Suprapubic skin (tissue), 4 donors: ENCODE results near the gene RERE. TPM values are rescaled to one million over a fixed set of nuclear protein-coding genes. Genes with fewer than 3 reads are reported as not detected.

Experiments used
- DNase-seq, 2 donors: peaks; one replicate each; pipeline ENCODE4 v3.0.0-alpha.2; 2019; ENCODE audit warnings: low spot score in 2 of 2
- H3K27ac ChIP-seq: fragments of 200-600 bp; sonication (generic); one replicate; pipeline ENCODE4 v1.5.1; 2019
- H3K27me3 ChIP-seq: fragments of 200-600 bp; sonication (generic); one replicate; pipeline ENCODE4 v1.5.1; 2019
- H3K36me3 ChIP-seq: fragments of 200-600 bp; sonication (generic); one replicate; pipeline ENCODE4 v1.5.1; 2019
- H3K4me1 ChIP-seq: fragments of 200-600 bp; sonication (generic); one replicate; pipeline ENCODE4 v1.5.1; 2019
- H3K4me3 ChIP-seq: fragments of 200-600 bp; sonication (generic); one replicate; pipeline ENCODE4 v1.5.1; 2019; ENCODE audit warnings: mild to moderate bottlenecking
- H3K9me3 ChIP-seq: fragments of 200-600 bp; sonication (generic); one replicate; pipeline ENCODE4 v1.5.1; 2019
- CTCF ChIP-seq, 2 donors: fragments of 200-600 bp in 1 of 2; fragments of 450-650 bp in 1 of 2; sonication (generic) in 1 of 2; IDR thresholded peaks; one replicate each; pipeline ENCODE4 v1.5.1; 2016 to 2019; ENCODE audit warnings: antibody characterized with exemption in 2 of 2, mild to moderate bottlenecking in 1 of 2, moderate library complexity in 1 of 2
- EP300 ChIP-seq: sonication (generic); formaldehyde crosslinking; IDR thresholded peaks from one replicate; pipeline ENCODE4 v1.6.1; 2017; ENCODE audit warnings: antibody characterized with exemption
- POLR2A ChIP-seq, 2 donors: fragments of 450-650 bp; IDR thresholded peaks; one replicate each; pipeline ENCODE4 v1.6.1; 2017; ENCODE audit warnings: antibody characterized with exemption in 2 of 2, mild to moderate bottlenecking in 2 of 2, moderate library complexity in 2 of 2
- POLR2AphosphoS5 ChIP-seq, 3 donors: sonication (generic); formaldehyde crosslinking; IDR thresholded peaks; one replicate each; pipeline ENCODE4 v1.6.1; 2017; ENCODE audit warnings: antibody characterized with exemption in 3 of 3
- WGBS: methylation state at CpG from one replicate; pipeline ENCODE4 v1.1.5; 2018; 5-methylcytosine and 5-hydroxymethylcytosine counted together
- total RNA-seq, 4 donors: library from RNA; depleted of rRNA; stranded (reverse); fragments of >200 nt; gene quantifications; one replicate each; pipeline ENCODE4 v1.1.0, GENCODE V29; 2016

Gene RERE
- total RNA-seq, 4 donors from 2014 or later: 43.4 to 113 (median 83.3) TPM

- no peak overlapping the region for H3K4me3 ChIP-seq
- H3K36me3 ChIP-seq: no peaks in the 10 kb centered on the region
- no peaks in the 10 kb centered on the region for H3K27me3 ChIP-seq
- H3K9me3 ChIP-seq: no peaks in the 10 kb centered on the region
- TF ChIP-seq POLR2A (IDR thresholded peaks at IDR 0.05) (no peak), CTCF (IDR thresholded peaks at IDR 0.05) (no peak), POLR2AphosphoS5 (IDR thresholded peaks at IDR 0.05) (no peak), EP300 (no peak)
- 84% methylated on average over 6 of the region's 6 CpGs for WGBS
- H3K27ac ChIP-seq: no peak overlapping the region
- no peak for DNase-seq
- H3K4me1 ChIP-seq: peaks cover 4% of the 10 kb centered on the region
Measured at GRCh38 chr1:8752921-8753713, 64.3 kb downstream of the RERE start.

DNA sequence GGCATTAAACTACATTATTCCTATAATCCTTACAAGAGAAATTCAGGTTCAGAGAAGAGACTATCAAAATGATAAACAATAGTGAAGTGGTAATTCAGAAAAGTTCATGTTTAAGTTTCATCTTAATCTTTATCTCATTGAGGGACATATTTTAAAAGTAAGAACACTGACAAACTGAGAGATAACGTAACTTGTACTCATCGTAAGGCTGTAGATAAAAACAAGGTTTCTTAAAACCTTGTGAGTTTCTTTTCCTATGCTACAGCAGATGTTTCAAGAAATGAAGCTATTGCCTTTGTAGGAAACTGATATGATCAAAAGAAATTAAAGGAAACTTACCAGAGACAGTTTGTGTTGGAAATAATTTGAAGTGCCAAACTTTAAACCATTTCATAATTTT lies 65.0 kb downstream of the RERE start:
- H3K27ac ChIP-seq: no peak overlapping the region
- TF ChIP-seq POLR2AphosphoS5 (IDR thresholded peaks at IDR 0.05) (no peak), CTCF (IDR thresholded peaks at IDR 0.05) (no peak), EP300 (no peak), POLR2A (IDR thresholded peaks at IDR 0.05) (no peak)
- no peak for DNase-seq
- H3K4me3 ChIP-seq: no peak overlapping the region
- H3K27me3 ChIP-seq: no peaks in the 10 kb centered on the region
- H3K36me3 ChIP-seq: no peaks in the 10 kb centered on the region
- peaks cover 4% of the 10 kb centered on the region for H3K4me1 ChIP-seq
- WGBS: 89% methylated on average over 2 of the region's 2 CpGs
- H3K9me3 ChIP-seq: no peaks in the 10 kb centered on the region

GRCh38 chr1:8751984-8752383 lies 65.5 kb downstream of the RERE start:
- no peaks in the 10 kb centered on the region for H3K9me3 ChIP-seq
- TF ChIP-seq POLR2AphosphoS5 (IDR thresholded peaks at IDR 0.05) (no peak), POLR2A (IDR thresholded peaks at IDR 0.05) (no peak), EP300 (no peak), CTCF (IDR thresholded peaks at IDR 0.05) (no peak)
- H3K27ac ChIP-seq: no peak overlapping the region
- H3K27me3 ChIP-seq: no peaks in the 10 kb centered on the region
- 84% methylated on average over 4 of the region's 4 CpGs for WGBS
- no peaks in the 10 kb centered on the region for H3K36me3 ChIP-seq
- H3K4me1 ChIP-seq: peaks cover 4% of the 10 kb centered on the region
- no peak overlapping the region for H3K4me3 ChIP-seq
- DNase-seq: no peak

- peaks cover 4% of the 10 kb centered on the region for H3K4me1 ChIP-seq
- H3K36me3 ChIP-seq: no peaks in the 10 kb centered on the region
- H3K9me3 ChIP-seq: no peaks in the 10 kb centered on the region
- no peak overlapping the region for H3K4me3 ChIP-seq
- DNase-seq: no peak
- no peaks in the 10 kb centered on the region for H3K27me3 ChIP-seq
- TF ChIP-seq CTCF (IDR thresholded peaks at IDR 0.05) (no peak), POLR2A (IDR thresholded peaks at IDR 0.05) (no peak), POLR2AphosphoS5 (IDR thresholded peaks at IDR 0.05) (no peak), EP300 (no peak)
- H3K27ac ChIP-seq: no peak overlapping the region
- 78% methylated on average over 15 of the region's 15 CpGs for WGBS
Measured at GRCh38 chr1:8747879-8748825, 69.3 kb downstream of the RERE start.

- DNase-seq: no peak
Measured at GRCh38 chr1:8746554-8746953, 70.9 kb downstream of the RERE start.

More at GRCh38 chr1:8746554-8746953, 70.9 kb downstream of the RERE start:
- H3K9me3 ChIP-seq: no peaks in the 10 kb centered on the region
- TF ChIP-seq POLR2A (IDR thresholded peaks at IDR 0.05) (no peak), EP300 (no peak), POLR2AphosphoS5 (IDR thresholded peaks at IDR 0.05) (no peak)
- H3K27me3 ChIP-seq: no peaks in the 10 kb centered on the region
- WGBS: 85% methylated on average over 3 of the region's 3 CpGs
- H3K27ac ChIP-seq: no peak overlapping the region
- H3K4me3 ChIP-seq: no peak overlapping the region
- H3K36me3 ChIP-seq: no peaks in the 10 kb centered on the region
- no peaks in the 10 kb centered on the region for H3K4me1 ChIP-seq
